ENCODE measurements around the gene RAB11B.
"Not testable (repeated sequence)": the region's sequence is repeated elsewhere in the genome, so short reads cannot be mapped to it uniquely, and the experiment has no call there.

RAB11B gene

GRCh38 chr19:8404391-8405151, 14.4 kb downstream of the RAB11B start:
- H3K36me3 ChIP-seq (ENCODE audit: low read depth): peaks cover 17% of the 10 kb centered on the region
- H3K4me3 ChIP-seq (ENCODE audit: severe bottlenecking): no peak overlapping the region
- ATAC-seq (ENCODE audit: low read depth) (no peak), DNase-seq (ENCODE audit: low spot score) (no peak)
- no peaks in the 10 kb centered on the region for H3K9me3 ChIP-seq (ENCODE audit: severe bottlenecking)
- no peak for TF ChIP-seq CTCF (IDR thresholded peaks at IDR 0.05; ENCODE audit: poor library complexity, severe bottlenecking)
- H3K4me1 ChIP-seq (ENCODE audit: insufficient read depth, poor library complexity, severe bottlenecking): no peaks in the 10 kb centered on the region
- H3K27me3 ChIP-seq (ENCODE audit: insufficient read depth, poor library complexity, severe bottlenecking): no peaks in the 10 kb centered on the region
- no peak overlapping the region for H3K27ac ChIP-seq (ENCODE audit: poor library complexity, severe bottlenecking)

- H3K36me3 ChIP-seq (ENCODE audit: low read depth); H3K4me1 ChIP-seq (ENCODE audit: insufficient read depth, poor library complexity, severe bottlenecking); H3K27ac ChIP-seq (ENCODE audit: poor library complexity, severe bottlenecking); H3K9me3 ChIP-seq (ENCODE audit: severe bottlenecking); ATAC-seq (ENCODE audit: low read depth); DNase-seq (ENCODE audit: low spot score); H3K27me3 ChIP-seq (ENCODE audit: insufficient read depth, poor library complexity, severe bottlenecking); H3K4me3 ChIP-seq (ENCODE audit: severe bottlenecking): not testable (repeated sequence)
Observed at GRCh38 chr19:8410718-8411117, 20.6 kb downstream of the RAB11B start.

GRCh38 chr19:8412783-8413628, 22.8 kb downstream of the RAB11B start, which contains the start of gene MARCHF2:
TSS of gene MARCHF2 (plus strand) at chr19:8413305. CDS start at chr19:8421841, 8,536 bp downstream.
- H3K36me3 ChIP-seq (ENCODE audit: low read depth): no peaks in the 10 kb centered on the region
- DNase-seq (ENCODE audit: low spot score) (peak; percentile 93), ATAC-seq (ENCODE audit: low read depth) (peak; percentile 99)
- no peaks in the 10 kb centered on the region for H3K9me3 ChIP-seq (ENCODE audit: severe bottlenecking)
- H3K27me3 ChIP-seq (ENCODE audit: insufficient read depth, poor library complexity, severe bottlenecking): no peaks in the 10 kb centered on the region
- peak within 1 kb of the TSS; percentile 70 for H3K4me3 ChIP-seq (ENCODE audit: severe bottlenecking)
- H3K27ac ChIP-seq (ENCODE audit: poor library complexity, severe bottlenecking): no peak within 1 kb of the TSS
- no peaks in the 10 kb centered on the region for H3K4me1 ChIP-seq (ENCODE audit: insufficient read depth, poor library complexity, severe bottlenecking)
- peak; percentile 87 for TF ChIP-seq CTCF (IDR thresholded peaks at IDR 0.05; ENCODE audit: poor library complexity, severe bottlenecking)

GRCh38 chr19:8413629-8413995, 23.5 kb downstream of the RAB11B start:
- no peaks in the 10 kb centered on the region for H3K27me3 ChIP-seq (ENCODE audit: insufficient read depth, poor library complexity, severe bottlenecking)
- peak overlapping the region; percentile 70 for H3K4me3 ChIP-seq (ENCODE audit: severe bottlenecking)
- ATAC-seq (ENCODE audit: low read depth): no peak
- TF ChIP-seq CTCF (IDR thresholded peaks at IDR 0.05; ENCODE audit: poor library complexity, severe bottlenecking): no peak
- no peak overlapping the region for H3K27ac ChIP-seq (ENCODE audit: poor library complexity, severe bottlenecking)
- no peaks in the 10 kb centered on the region for H3K36me3 ChIP-seq (ENCODE audit: low read depth)
- H3K4me1 ChIP-seq (ENCODE audit: insufficient read depth, poor library complexity, severe bottlenecking): no peaks in the 10 kb centered on the region
- DNase-seq (ENCODE audit: low spot score): no peak
- H3K9me3 ChIP-seq (ENCODE audit: severe bottlenecking): no peaks in the 10 kb centered on the region

GRCh38 chr19:8416796-8417195, 26.6 kb downstream of the RAB11B start:
- no peaks in the 10 kb centered on the region for H3K27me3 ChIP-seq (ENCODE audit: insufficient read depth, poor library complexity, severe bottlenecking)
- ATAC-seq (ENCODE audit: low read depth): no peak

More at GRCh38 chr19:8416796-8417195, 26.6 kb downstream of the RAB11B start:
- no peaks in the 10 kb centered on the region for H3K36me3 ChIP-seq (ENCODE audit: low read depth)
- DNase-seq (ENCODE audit: low spot score): no peak
- TF ChIP-seq CTCF (IDR thresholded peaks at IDR 0.05; ENCODE audit: poor library complexity, severe bottlenecking): no peak
- no peaks in the 10 kb centered on the region for H3K4me1 ChIP-seq (ENCODE audit: insufficient read depth, poor library complexity, severe bottlenecking)
- no peaks in the 10 kb centered on the region for H3K9me3 ChIP-seq (ENCODE audit: severe bottlenecking)
- H3K4me3 ChIP-seq (ENCODE audit: severe bottlenecking): no peak overlapping the region
- no peak overlapping the region for H3K27ac ChIP-seq (ENCODE audit: poor library complexity, severe bottlenecking)
